GM12891 (cell line): ENCODE data around the gene INCENP.

Experiments used
- POLR2A ChIP-seq: IDR thresholded peaks from 2 replicates; pipeline ENCODE4 v1.6.1; 2011; ENCODE audit warnings: low read depth, low read length, control low read depth
- POLR2AphosphoS5 ChIP-seq: IDR thresholded peaks from 2 replicates; pipeline ENCODE4 v1.6.1; 2011; ENCODE audit warnings: low read depth, low read length, control low read depth
- POU2F2 ChIP-seq: IDR thresholded peaks from 2 replicates; pipeline ENCODE4 v1.6.1; 2011; ENCODE audit warnings: low read depth, mild to moderate bottlenecking, control low read depth, low read length, moderate library complexity
- SPI1 ChIP-seq: IDR thresholded peaks from 2 replicates; pipeline ENCODE4 v1.6.1; 2011; ENCODE audit warnings: low read depth, low read length, control low read depth
- TAF1 ChIP-seq: IDR thresholded peaks from 2 replicates; pipeline ENCODE4 v1.6.1; 2011; ENCODE audit warnings: low read depth, low read length, control low read depth

GRCh38 chr11:62153617-62154016, 29.8 kb downstream of the INCENP start:
- TF ChIP-seq POLR2A (no peak), POLR2AphosphoS5 (no peak), SPI1 (no peak), TAF1 (no peak), POU2F2 (no peak)
